IPS-18c (cell line): ENCODE measurements around the gene JAK3.
"Not testable (repeated sequence)": the region's sequence is repeated elsewhere in the genome, so short reads cannot be mapped to it uniquely, and the experiment has no call there.

Experiments used
- H3K4me3 ChIP-seq: 2 replicates; pipeline ENCODE4 v1.7.0; 2013; ENCODE audit warnings: low read depth, mild to moderate bottlenecking, low read length, moderate library complexity; ENCODE audit not compliant: insufficient read depth
- H3K9me3 ChIP-seq: one replicate; pipeline ENCODE4 v1.6.1; 2013; ENCODE audit warnings: mild to moderate bottlenecking, low read length, moderate library complexity; ENCODE audit not compliant: control insufficient read depth, insufficient read depth

JAK3 gene

GRCh38 chr19:17797424-17798201 lies 50.2 kb downstream of the JAK3 start:
- no peak overlapping the region for H3K4me3 ChIP-seq
- no peaks in the 10 kb centered on the region for H3K9me3 ChIP-seq

DNA sequence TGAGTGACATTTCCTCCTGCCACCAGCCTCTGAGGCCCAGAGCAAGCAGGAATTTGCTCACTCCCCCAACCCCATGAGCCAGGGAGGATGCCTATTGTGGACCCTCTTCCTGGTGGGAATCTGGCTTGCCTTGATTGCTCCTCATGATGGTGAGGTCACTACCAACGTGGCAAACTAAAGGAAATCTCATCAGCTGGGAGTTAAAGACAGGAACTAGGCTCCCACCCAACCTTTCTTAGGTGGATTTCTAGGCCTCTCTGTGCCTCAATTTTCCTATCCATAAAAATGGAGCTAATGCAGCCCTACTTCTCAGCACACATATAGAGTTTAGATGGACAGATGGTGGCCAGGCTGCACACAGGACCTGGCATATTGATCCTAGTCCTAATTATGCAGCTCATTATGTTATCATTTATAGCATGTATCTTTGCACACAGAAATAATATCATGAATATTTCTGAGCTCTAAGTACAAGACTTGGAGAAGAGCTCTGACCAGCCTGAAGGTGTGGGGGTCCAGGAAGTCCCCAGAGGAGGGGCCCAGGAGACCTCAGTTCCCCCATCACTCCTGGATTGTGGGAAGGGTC lies 50.9 kb downstream of the JAK3 start:
- Histone ChIP-seq H3K9me3 (no peaks in the 10 kb centered on the region), H3K4me3 (no peak overlapping the region)

DNA sequence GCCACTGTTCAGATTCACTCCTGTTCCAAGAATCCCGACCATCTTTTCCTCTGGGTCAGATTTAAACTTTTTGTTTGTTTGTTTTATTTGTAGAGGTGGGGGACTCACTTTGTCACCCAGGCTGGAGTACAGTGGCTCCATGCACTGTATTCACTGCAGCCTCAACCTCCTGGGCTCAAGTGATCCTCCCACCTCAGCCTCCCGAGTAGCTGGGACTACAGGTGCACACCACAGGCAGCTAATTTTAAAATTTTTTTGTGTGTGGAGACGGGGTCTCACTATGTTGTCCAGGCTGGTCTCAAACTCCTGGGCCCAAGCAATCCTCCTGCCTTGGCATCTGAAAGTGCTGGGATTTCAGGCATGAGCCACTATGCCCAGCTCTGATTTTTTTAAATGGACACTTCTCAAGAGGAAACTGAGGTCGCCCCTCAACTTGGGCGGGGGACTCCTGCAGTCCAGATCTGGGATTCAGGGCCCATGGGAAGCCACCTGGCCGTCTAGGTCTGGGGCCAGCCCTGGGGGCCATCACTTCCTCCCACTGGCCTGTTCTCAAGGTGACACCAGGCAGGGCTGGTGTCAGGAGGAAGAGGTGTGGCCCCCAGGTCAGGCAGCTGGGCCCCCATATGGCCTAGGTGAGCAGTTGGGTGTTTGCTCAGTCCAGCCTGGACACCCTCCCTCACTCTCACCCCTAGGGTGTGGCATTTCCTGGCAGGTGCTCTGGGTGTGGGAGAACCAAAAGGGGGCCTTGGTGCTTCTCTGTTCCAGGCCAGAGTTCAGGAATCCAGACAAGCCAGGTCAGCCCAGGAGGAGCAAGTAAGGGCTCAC lies 51.6 kb downstream of the JAK3 start:
- Histone ChIP-seq H3K4me3 (no peak overlapping the region), H3K9me3 (no peaks in the 10 kb centered on the region)

DNA sequence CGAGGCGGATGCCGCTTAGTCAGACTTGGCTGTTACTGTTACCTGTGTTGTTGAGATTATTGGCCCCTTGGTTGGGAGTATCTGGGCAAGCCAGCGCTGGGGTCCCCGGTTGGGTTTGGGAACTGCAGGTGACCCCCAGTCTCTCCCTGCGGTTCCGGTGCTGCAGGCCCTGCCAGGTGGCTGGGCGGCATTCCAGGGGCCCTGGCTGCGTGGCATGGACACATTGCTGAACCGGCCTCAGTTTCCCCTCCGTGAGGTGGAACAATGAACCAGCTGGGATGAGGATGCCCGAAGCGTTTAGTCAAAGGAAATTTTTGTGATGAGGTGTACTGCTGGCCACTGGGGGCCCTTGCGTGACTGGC lies 52.3 kb downstream of the JAK3 start:
- peak overlapping the region; percentile 55 for H3K4me3 ChIP-seq
- H3K9me3 ChIP-seq: no peaks in the 10 kb centered on the region

- Histone ChIP-seq H3K4me3 (peak within 1 kb of the TSS; percentile 55), H3K9me3 (no peaks in the 10 kb centered on the region)
These were observed 52.9 kb downstream of the JAK3 start, which contains the start of gene B3GNT3 for GRCh38 chr19:17794731-17795494. B3GNT3 (plus strand) TSS chr19:17795138; CDS start chr19:17807808, 12,670 bp downstream.

GRCh38 chr19:17794412-17794730 lies 53.4 kb downstream of the JAK3 start:
- no peaks in the 10 kb centered on the region for H3K9me3 ChIP-seq
- peak overlapping the region; percentile 55; the same call in 1 of the 2 replicates for H3K4me3 ChIP-seq

- H3K9me3 ChIP-seq: no peaks in the 10 kb centered on the region
- H3K4me3 ChIP-seq: no peak overlapping the region
These were observed 57.6 kb downstream of the JAK3 start for GRCh38 chr19:17790059-17790780.

- no peak overlapping the region for H3K4me3 ChIP-seq
These were observed 59.1 kb downstream of the JAK3 start for GRCh38 chr19:17788632-17789031.

DNA sequence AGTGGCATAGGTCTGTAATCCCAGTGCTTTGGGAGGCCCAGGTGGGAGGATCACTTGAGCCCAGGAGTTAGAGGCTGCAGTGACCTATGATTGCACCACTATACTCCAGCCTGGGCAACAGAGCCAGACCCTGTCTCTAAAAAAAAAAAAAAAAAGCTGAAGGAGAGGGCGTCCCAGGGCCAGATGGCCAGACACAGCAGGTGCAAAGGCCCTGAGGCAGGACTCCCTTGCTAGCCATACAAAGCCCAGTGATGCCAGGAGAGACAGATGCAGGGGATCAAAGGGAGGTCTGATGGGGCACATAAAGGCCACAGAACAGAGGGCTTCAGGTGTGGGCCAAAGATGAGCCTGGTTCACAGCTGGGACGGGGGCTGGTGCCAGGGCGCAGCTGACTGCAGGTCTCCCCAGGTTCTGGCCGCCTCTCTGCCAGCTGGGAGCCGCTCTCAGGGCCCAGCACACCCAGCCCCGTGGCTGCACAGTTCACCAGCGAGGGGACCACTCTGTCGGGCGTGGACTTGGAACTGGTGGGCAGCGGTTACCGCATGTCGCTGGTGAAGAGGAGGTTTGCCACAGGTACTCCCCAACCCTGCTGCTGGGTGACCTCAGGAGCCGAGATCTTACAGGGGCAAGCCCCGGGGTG lies 60.4 kb downstream of the JAK3 start:
- H3K4me3 ChIP-seq: no peak overlapping the region
- H3K9me3 ChIP-seq: no peaks in the 10 kb centered on the region

More at GRCh38 chr19:17788632-17789031, 59.1 kb downstream of the JAK3 start:
- H3K9me3 ChIP-seq: no peaks in the 10 kb centered on the region

DNA sequence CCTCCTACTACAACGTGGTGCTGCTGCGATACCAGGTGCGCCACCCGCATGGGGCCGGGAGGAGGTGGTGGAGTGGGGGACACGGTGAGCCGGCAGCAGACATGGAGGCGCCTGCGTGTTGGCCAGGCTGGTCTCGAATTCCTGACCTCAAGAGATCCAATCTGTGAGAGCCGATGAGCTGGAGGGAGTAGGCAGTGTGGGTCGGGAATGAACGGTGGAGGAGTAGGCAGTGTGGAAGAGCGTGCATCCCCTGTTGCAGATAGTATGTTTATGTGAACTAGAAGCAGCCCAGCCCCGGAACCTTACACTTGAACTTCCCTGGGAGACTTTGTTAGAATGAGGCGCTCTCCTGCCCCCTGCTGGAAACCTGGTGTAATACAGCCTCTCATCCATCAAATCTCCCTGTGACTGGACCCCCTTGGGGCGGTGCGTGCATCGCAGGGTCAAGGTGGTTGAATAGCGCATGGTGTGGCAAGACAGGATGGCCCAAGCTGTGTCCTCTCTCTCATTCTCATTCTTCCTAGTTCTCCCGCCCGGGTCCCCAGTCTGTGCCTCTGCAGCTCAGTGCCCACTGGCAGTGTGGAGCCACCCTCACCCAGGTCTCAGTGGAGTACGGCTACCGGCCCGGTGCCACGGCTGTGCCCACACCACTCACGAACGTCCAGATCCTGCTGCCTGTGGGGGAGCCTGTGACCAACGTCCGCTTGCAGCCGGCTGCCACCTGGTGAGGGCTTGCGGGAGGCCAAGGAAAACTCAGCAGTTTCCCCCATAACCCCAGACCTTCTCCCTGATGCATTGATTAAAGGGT lies 63.4 kb downstream of the JAK3 start:
- Histone ChIP-seq H3K4me3 (no peak overlapping the region), H3K9me3 (no peaks in the 10 kb centered on the region)

DNA sequence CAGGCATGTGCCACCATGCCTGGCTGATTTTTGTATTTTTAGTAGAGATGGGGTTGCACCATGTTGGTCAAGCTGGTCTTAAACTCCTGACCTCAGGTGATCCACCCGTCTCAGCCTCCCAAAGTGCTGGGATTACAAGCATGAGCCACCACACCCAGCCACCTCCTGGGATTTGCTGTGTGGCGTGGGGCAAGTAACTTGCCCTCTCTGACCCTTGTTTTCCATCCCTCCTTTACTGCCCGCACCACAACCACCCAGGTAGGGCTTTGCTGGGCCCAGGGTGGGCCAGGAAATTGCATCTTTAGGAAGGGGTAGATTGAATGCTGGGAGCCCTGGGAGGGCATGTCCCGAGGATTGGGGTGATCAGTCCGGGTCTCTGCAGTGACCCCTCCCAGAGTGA lies 64.1 kb downstream of the JAK3 start:
- H3K9me3 ChIP-seq, H3K4me3 ChIP-seq: not testable (repeated sequence)

DNA sequence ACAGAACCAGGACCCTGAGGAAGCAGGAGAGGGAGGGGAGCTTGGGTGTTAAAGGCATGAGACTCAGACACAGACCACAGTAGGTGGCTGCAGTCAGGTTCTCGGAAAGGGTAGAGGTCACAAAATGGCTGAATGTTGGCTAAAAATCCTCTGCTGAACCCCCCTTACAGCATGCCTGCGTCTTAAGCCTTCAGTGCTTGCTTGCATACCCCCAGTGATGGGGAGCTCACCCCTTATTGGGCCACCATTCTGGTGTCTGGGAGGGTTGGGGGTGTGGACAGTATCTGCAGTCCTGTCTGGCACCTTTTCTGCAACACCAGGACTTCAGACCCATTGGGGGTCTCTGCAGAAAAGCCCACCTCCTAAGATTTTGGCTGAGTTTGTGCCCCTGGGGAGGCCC lies 67.0 kb downstream of the JAK3 start:
- Histone ChIP-seq H3K4me3 (no peak overlapping the region), H3K9me3 (peaks cover 3% of the 10 kb centered on the region)

GRCh38 chr19:17778968-17779929 lies 68.5 kb downstream of the JAK3 start:
- H3K4me3 ChIP-seq: peak overlapping the region; percentile 62
- peaks cover 3% of the 10 kb centered on the region for H3K9me3 ChIP-seq

DNA sequence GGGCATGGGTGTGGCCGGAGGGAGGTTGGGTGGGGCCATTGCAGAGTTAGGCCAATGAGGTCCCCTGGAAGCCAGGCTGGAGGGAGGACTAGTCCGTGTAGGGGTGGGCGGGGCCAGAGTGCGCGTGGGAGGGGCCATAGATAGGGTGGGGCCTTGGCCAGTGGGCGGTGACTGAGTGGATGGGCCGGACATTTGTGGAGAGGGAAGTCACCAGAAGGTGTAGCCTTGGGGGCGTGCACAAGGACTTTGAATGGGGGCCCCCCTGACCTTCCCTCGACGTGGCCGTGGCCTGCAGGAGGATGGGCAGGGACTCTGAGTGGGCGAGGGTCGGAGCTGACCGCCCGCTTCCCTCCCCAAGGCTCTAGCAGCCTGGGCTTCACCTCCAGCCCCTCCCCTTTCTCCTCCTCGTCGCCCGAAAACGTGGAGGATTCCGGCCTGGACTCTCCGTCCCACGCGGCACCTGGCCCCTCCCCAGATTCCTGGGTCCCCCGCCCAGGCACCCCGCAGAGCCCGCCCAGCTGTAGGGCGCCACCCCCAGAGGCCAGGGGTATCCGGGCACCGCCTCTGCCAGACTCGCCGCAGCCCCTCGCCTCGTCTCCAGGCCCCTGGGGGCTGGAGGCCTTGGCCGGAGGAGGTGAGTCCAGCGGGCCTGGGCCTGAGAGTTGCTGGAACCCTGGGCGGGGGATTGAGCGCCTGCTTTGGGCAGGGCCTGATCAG lies 69.4 kb downstream of the JAK3 start:
- H3K4me3 ChIP-seq: peak overlapping the region; percentile 62
- H3K9me3 ChIP-seq: peaks cover 3% of the 10 kb centered on the region
